Hepatocyte (in vitro differentiated cells): Measurements from ENCODE around the gene C17orf100.
"Not testable (repeated sequence)": the region's sequence is repeated elsewhere in the genome, so short reads cannot be mapped to it uniquely, and the experiment has no call there.

ENCODE experiments used
- CTCF ChIP-seq: fragments of 200-600 bp; sonication (generic); IDR thresholded peaks from 2 replicates; pipeline ENCODE4 v1.5.1; 2016; ENCODE audit warnings: antibody characterized with exemption, mild to moderate bottlenecking; ENCODE audit not compliant: poor library complexity
- EZH2 ChIP-seq: fragments of 200-600 bp; sonication (generic); IDR thresholded peaks from 2 replicates; pipeline ENCODE4 v1.6.1; 2016; ENCODE audit warnings: antibody characterized with exemption, mild to moderate bottlenecking, borderline replicate concordance
- EZH2phosphoT487 ChIP-seq: fragments of 200-600 bp; sonication (generic); IDR thresholded peaks from one replicate; pipeline ENCODE4 v1.6.1; 2018; ENCODE audit warnings: antibody characterized with exemption, mild to moderate bottlenecking, low read depth, moderate library complexity; ENCODE audit not compliant: unreplicated experiment, severe bottlenecking

- not testable (repeated sequence) for TF ChIP-seq CTCF, EZH2, EZH2phosphoT487
Measured at GRCh38 chr17:6658411-6658810, 6.8 kb downstream of the C17orf100 start.
